Fibroblast of lung (primary cell): ENCODE measurements around the gene TRERF1. TPM values are rescaled to one million over a fixed set of nuclear protein-coding genes. Genes with fewer than 3 reads are reported as not detected.
A peak's percentile ranks its signal among the peaks of the same experiment; 100 is the strongest.

Experiments
- DNase-seq, 2 donors: peaks; one replicate each; pipeline versions ENCODE4 v3.0.0 to v3.0.0-alpha.2; 2010; ENCODE audit warnings: low read depth in 2 of 2
- H2AFZ ChIP-seq: 2 replicates; pipeline ENCODE4 v1.5.1; 2012; ENCODE audit warnings: low read length, control low read depth, inconsistent platforms
- H3K27ac ChIP-seq: 2 replicates; pipeline ENCODE4 v1.5.1; 2011; ENCODE audit warnings: low read length, control low read depth; ENCODE audit not compliant: insufficient read depth
- H3K27me3 ChIP-seq: 2 replicates; pipeline ENCODE4 v1.5.1; 2011; ENCODE audit warnings: mild to moderate bottlenecking, low read length; ENCODE audit not compliant: control insufficient read depth, insufficient read depth
- H3K36me3 ChIP-seq: 2 replicates; pipeline ENCODE4 v1.5.1; 2011; ENCODE audit warnings: low read length; ENCODE audit not compliant: control insufficient read depth, insufficient read depth
- H3K4me1 ChIP-seq: 2 replicates; pipeline ENCODE4 v1.5.1; 2011; ENCODE audit warnings: low read length; ENCODE audit not compliant: control insufficient read depth, insufficient read depth; ENCODE audit errors: extremely low read depth
- H3K4me2 ChIP-seq: 2 replicates; pipeline ENCODE4 v1.5.1; 2011; ENCODE audit warnings: low read length, control low read depth; ENCODE audit not compliant: insufficient read depth; ENCODE audit errors: extremely low read depth
- H3K4me3 ChIP-seq, 4 experiments: fragments of 200-600 bp in 1 of 4; sonication (generic) in 1 of 4; replicated peaks in 1 of 4; 2 replicates each; pipeline ENCODE4 v1.5.1; 2011 to 2016; ENCODE audit warnings: low read length in 4 of 4, low read depth in 3 of 4, mild to moderate bottlenecking in 3 of 4, control low read depth in 2 of 4, inconsistent platforms in 1 of 4, mixed read lengths in 1 of 4; ENCODE audit not compliant: insufficient read depth in 1 of 4; ENCODE audit errors: control extremely low read depth in 1 of 4
- H3K79me2 ChIP-seq: 2 replicates; pipeline ENCODE4 v1.5.1; 2012; ENCODE audit warnings: mild to moderate bottlenecking, low read length, inconsistent platforms; ENCODE audit not compliant: control insufficient read depth, insufficient read depth
- H3K9ac ChIP-seq: 2 replicates; pipeline ENCODE4 v1.5.1; 2011; ENCODE audit warnings: mild to moderate bottlenecking, low read length, control low read depth; ENCODE audit not compliant: insufficient read depth
- H3K9me3 ChIP-seq: 2 replicates; pipeline ENCODE4 v1.5.1; 2012; ENCODE audit warnings: low read depth, low read length; ENCODE audit not compliant: control insufficient read depth, insufficient read depth
- H4K20me1 ChIP-seq: 2 replicates; pipeline ENCODE4 v1.5.1; 2011; ENCODE audit warnings: low read length; ENCODE audit not compliant: control insufficient read depth, insufficient read depth; ENCODE audit errors: extremely low read depth
- EZH2 ChIP-seq: IDR thresholded peaks from 2 replicates; pipeline ENCODE4 v1.5.1; 2012; ENCODE audit warnings: low read length, control low read depth, mild to moderate bottlenecking; ENCODE audit errors: missing control alignments
- polyA plus RNA-seq, 2 donors: library from polyadenylated mRNA; depleted of rRNA in 1 of 2; stranded (reverse) in 1 of 2; unstranded in 1 of 2; fragments of >200 nt; gene quantifications; 2 replicates each; pipeline ENCODE4 v1.2.1, GENCODE V29; 2011 to 2012; ENCODE audit warnings: missing spikeins in 1 of 2
- total RNA-seq: library from RNA; depleted of rRNA; stranded (reverse); fragments of >200 nt; gene quantifications from 2 replicates; pipeline ENCODE4 v1.2.1, GENCODE V29; 2014
- TF ChIP-seq, protein P1 (sequence below), 2 donors: IDR thresholded peaks in 1 of 2; conservative IDR thresholded peaks in 1 of 2; 1 replicate in 1 of 2; 2 replicates in 1 of 2; pipeline ENCODE4 v1.5.1; 2011 to 2012; ENCODE audit warnings: low read length in 2 of 2, control low read depth in 1 of 2, inconsistent platforms in 1 of 2, low read depth in 1 of 2, mild to moderate bottlenecking in 1 of 2

The TRERF1 gene
- total and polyA plus RNA-seq, 2 donors (not counting 1 experiment from before 2014, with no cell fraction given): 6.3 to 8.3 TPM

GRCh38 chr6:42304053-42304712 is 147.5 kb downstream of the TRERF1 start:
- peaks cover 15% of the 10 kb centered on the region for H3K79me2 ChIP-seq
- peaks cover 4% of the 10 kb centered on the region for H3K4me1 ChIP-seq
- H3K4me2 ChIP-seq: no peak overlapping the region
- H3K27me3 ChIP-seq: no peaks in the 10 kb centered on the region
- H3K27ac ChIP-seq: no peak overlapping the region
- no peaks in the 10 kb centered on the region for H3K36me3 ChIP-seq
- no peak overlapping the region for H3K9ac ChIP-seq
- H3K9me3 ChIP-seq: no peaks in the 10 kb centered on the region
- no peaks in the 10 kb centered on the region for H4K20me1 ChIP-seq
- DNase-seq: peak in 1 of 2 donors; percentile 61
- H2AFZ ChIP-seq: no peak overlapping the region
- no peak for TF ChIP-seq EZH2
- TF ChIP-seq, protein P1, sequence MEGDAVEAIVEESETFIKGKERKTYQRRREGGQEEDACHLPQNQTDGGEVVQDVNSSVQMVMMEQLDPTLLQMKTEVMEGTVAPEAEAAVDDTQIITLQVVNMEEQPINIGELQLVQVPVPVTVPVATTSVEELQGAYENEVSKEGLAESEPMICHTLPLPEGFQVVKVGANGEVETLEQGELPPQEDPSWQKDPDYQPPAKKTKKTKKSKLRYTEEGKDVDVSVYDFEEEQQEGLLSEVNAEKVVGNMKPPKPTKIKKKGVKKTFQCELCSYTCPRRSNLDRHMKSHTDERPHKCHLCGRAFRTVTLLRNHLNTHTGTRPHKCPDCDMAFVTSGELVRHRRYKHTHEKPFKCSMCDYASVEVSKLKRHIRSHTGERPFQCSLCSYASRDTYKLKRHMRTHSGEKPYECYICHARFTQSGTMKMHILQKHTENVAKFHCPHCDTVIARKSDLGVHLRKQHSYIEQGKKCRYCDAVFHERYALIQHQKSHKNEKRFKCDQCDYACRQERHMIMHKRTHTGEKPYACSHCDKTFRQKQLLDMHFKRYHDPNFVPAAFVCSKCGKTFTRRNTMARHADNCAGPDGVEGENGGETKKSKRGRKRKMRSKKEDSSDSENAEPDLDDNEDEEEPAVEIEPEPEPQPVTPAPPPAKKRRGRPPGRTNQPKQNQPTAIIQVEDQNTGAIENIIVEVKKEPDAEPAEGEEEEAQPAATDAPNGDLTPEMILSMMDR (conservative IDR thresholded peaks at IDR 0.05 in 1 of 2, IDR thresholded peaks at IDR 0.05 in 1 of 2; ENCODE audit: low read depth in 1 of 2, low read length in 2 of 2): no peak
- no peak overlapping the region for H3K4me3 ChIP-seq

GRCh38 chr6:42302411-42302810 is 149.3 kb downstream of the TRERF1 start:
- Histone ChIP-seq H3K4me3 (no peak overlapping the region), H3K9ac (no peak overlapping the region), H3K9me3 (no peaks in the 10 kb centered on the region), H3K4me1 (peaks cover 4% of the 10 kb centered on the region), H3K79me2 (peaks cover 7% of the 10 kb centered on the region), H3K27me3 (no peaks in the 10 kb centered on the region), H3K27ac (no peak overlapping the region), H3K36me3 (no peaks in the 10 kb centered on the region), H2AFZ (no peak overlapping the region), H3K4me2 (no peak overlapping the region), H4K20me1 (no peaks in the 10 kb centered on the region)
- TF ChIP-seq, protein P1 (conservative IDR thresholded peaks at IDR 0.05 in 1 of 2, IDR thresholded peaks at IDR 0.05 in 1 of 2; ENCODE audit: low read depth in 1 of 2, low read length in 2 of 2): no peak
- TF ChIP-seq EZH2: no peak
- DNase-seq: peak in 1 of 2 donors; percentile 25

GRCh38 chr6:42301986-42302385 is 149.7 kb downstream of the TRERF1 start:
- H3K4me3 ChIP-seq: no peak overlapping the region
- no peak overlapping the region for H3K9ac ChIP-seq
- no peaks in the 10 kb centered on the region for H3K9me3 ChIP-seq
- H3K27ac ChIP-seq: no peak overlapping the region
- DNase-seq: no peak
- no peaks in the 10 kb centered on the region for H3K27me3 ChIP-seq
- H3K36me3 ChIP-seq: no peaks in the 10 kb centered on the region
- H3K4me2 ChIP-seq: no peak overlapping the region
- H4K20me1 ChIP-seq: no peaks in the 10 kb centered on the region
- peaks cover 7% of the 10 kb centered on the region for H3K79me2 ChIP-seq
- TF ChIP-seq, protein P1 (conservative IDR thresholded peaks at IDR 0.05 in 1 of 2, IDR thresholded peaks at IDR 0.05 in 1 of 2; ENCODE audit: low read depth in 1 of 2, low read length in 2 of 2): no peak
- TF ChIP-seq EZH2: no peak
- H2AFZ ChIP-seq: no peak overlapping the region
- peaks cover 4% of the 10 kb centered on the region for H3K4me1 ChIP-seq
